Mesenchymal stem cell (in vitro differentiated cells and primary cell): ENCODE results near the gene FAM151B.

Experiments used
- DNase-seq: peaks from one replicate; pipeline ENCODE4 v3.0.0-alpha.2; 2013
- H2AFZ ChIP-seq: one replicate; pipeline ENCODE4 v1.6.1; 2013; ENCODE audit warnings: low read depth, mild to moderate bottlenecking, control low read depth, inconsistent platforms, low read length, moderate library complexity
- H2AK5ac ChIP-seq: 2 replicates; pipeline ENCODE4 v1.6.1; 2013; ENCODE audit warnings: low read length, moderate library complexity, mild to moderate bottlenecking, inconsistent platforms; ENCODE audit not compliant: severe bottlenecking
- H2BK120ac ChIP-seq: one replicate; pipeline ENCODE4 v1.6.1; 2013; ENCODE audit warnings: low read depth, mild to moderate bottlenecking, inconsistent platforms, low read length, moderate library complexity
- H2BK12ac ChIP-seq, 2 experiments: one replicate each; pipeline ENCODE4 v1.6.1; 2013; ENCODE audit warnings: inconsistent platforms in 2 of 2, low read length in 2 of 2, mild to moderate bottlenecking in 2 of 2, moderate library complexity in 2 of 2, control low read depth in 1 of 2
- H2BK15ac ChIP-seq: one replicate; pipeline ENCODE4 v1.6.1; 2013; ENCODE audit warnings: mild to moderate bottlenecking, low read depth, inconsistent platforms; ENCODE audit not compliant: poor library complexity, severe bottlenecking
- H2BK5ac ChIP-seq: 2 replicates; pipeline ENCODE4 v1.6.1; 2013; ENCODE audit warnings: low read depth, mild to moderate bottlenecking, low read length, control low read depth, inconsistent platforms; ENCODE audit not compliant: poor library complexity, severe bottlenecking
- H3K14ac ChIP-seq, 2 experiments: one replicate each; pipeline ENCODE4 v1.6.1; 2013; ENCODE audit warnings: inconsistent platforms in 2 of 2, low read length in 2 of 2, control low read depth in 1 of 2, mild to moderate bottlenecking in 1 of 2, moderate library complexity in 1 of 2
- H3K18ac ChIP-seq, 2 experiments: one replicate each; pipeline ENCODE4 v1.6.1; 2013; ENCODE audit warnings: inconsistent platforms in 2 of 2, low read length in 2 of 2, control low read depth in 1 of 2, low read depth in 1 of 2, mild to moderate bottlenecking in 1 of 2
- H3K23ac ChIP-seq, 2 experiments: one replicate each; pipeline ENCODE4 v1.6.1; 2013; ENCODE audit warnings: inconsistent platforms in 2 of 2, low read length in 2 of 2, mild to moderate bottlenecking in 2 of 2, moderate library complexity in 2 of 2, control low read depth in 1 of 2
- H3K27ac ChIP-seq: 2 replicates; pipeline ENCODE4 v1.5.1; 2013; ENCODE audit warnings: mild to moderate bottlenecking, moderate library complexity, low read length, control low read depth, inconsistent platforms; ENCODE audit not compliant: poor library complexity, severe bottlenecking
- H3K27me3 ChIP-seq, 2 experiments: 2 replicates each; pipeline versions ENCODE4 v1.6.1 to v1.7.0; 2013; ENCODE audit warnings: low read length in 2 of 2, mild to moderate bottlenecking in 2 of 2, moderate library complexity in 2 of 2, control low read depth in 1 of 2, inconsistent platforms in 1 of 2; ENCODE audit not compliant: control insufficient read depth in 1 of 2, insufficient read depth in 1 of 2
- H3K36me3 ChIP-seq, 2 experiments: 2 replicates each; pipeline versions ENCODE4 v1.6.1 to v1.7.0; 2013; ENCODE audit warnings: low read length in 2 of 2, control low read depth in 1 of 2, inconsistent platforms in 1 of 2, low read depth in 1 of 2, mild to moderate bottlenecking in 1 of 2; ENCODE audit not compliant: insufficient read depth in 2 of 2, control insufficient read depth in 1 of 2
- H3K4ac ChIP-seq, 2 experiments: one replicate each; pipeline ENCODE4 v1.6.1; 2013; ENCODE audit warnings: inconsistent platforms in 2 of 2, low read length in 2 of 2, mild to moderate bottlenecking in 2 of 2, moderate library complexity in 2 of 2, control low read depth in 1 of 2, low read depth in 1 of 2
- H3K4me1 ChIP-seq: 2 replicates; pipeline ENCODE4 v1.6.1; 2013; ENCODE audit warnings: low read depth, low read length, control low read depth; ENCODE audit not compliant: control insufficient read depth, insufficient read depth
- H3K4me2 ChIP-seq: 2 replicates; pipeline ENCODE4 v1.6.1; 2013; ENCODE audit warnings: low read length, mild to moderate bottlenecking, inconsistent platforms; ENCODE audit not compliant: poor library complexity, severe bottlenecking
- H3K4me3 ChIP-seq, 2 experiments: 2 replicates each; pipeline versions ENCODE4 v1.5.1 to v1.7.0; 2013; ENCODE audit warnings: low read length in 2 of 2, mild to moderate bottlenecking in 2 of 2, control low read depth in 1 of 2, low read depth in 1 of 2; ENCODE audit not compliant: insufficient read depth in 1 of 2
- H3K79me1 ChIP-seq: replicated peaks from 2 replicates; pipeline ENCODE4 v1.6.1; 2013; ENCODE audit warnings: mild to moderate bottlenecking, control low read depth, low read length, inconsistent platforms; ENCODE audit not compliant: poor library complexity, severe bottlenecking
- H3K9ac ChIP-seq: 2 replicates; pipeline ENCODE4 v1.7.0; 2013; ENCODE audit warnings: mild to moderate bottlenecking, low read length, moderate library complexity
- H3K9me3 ChIP-seq: 2 replicates; pipeline ENCODE4 v1.7.0; 2013; ENCODE audit warnings: mild to moderate bottlenecking, low read length; ENCODE audit not compliant: control insufficient read depth
- H4K8ac ChIP-seq: one replicate; pipeline ENCODE4 v1.6.1; 2013; ENCODE audit warnings: inconsistent platforms, mild to moderate bottlenecking, low read length, moderate library complexity
- H4K91ac ChIP-seq: one replicate; pipeline ENCODE4 v1.6.1; 2013; ENCODE audit warnings: mild to moderate bottlenecking, low read length, inconsistent platforms
- WGBS: methylation state at CpG from one replicate; pipeline ENCODE4 v1.1.7; 2013; ENCODE audit warnings: mixed read lengths; 5-methylcytosine and 5-hydroxymethylcytosine counted together

The FAM151B gene

GRCh38 chr5:80502800-80503199 is 14.9 kb downstream of the FAM151B start:
- Histone ChIP-seq H4K91ac (no peak overlapping the region), H3K9ac (no peak overlapping the region), H2AFZ (no peak overlapping the region), H3K4me2 (no peak overlapping the region), H2BK12ac (no peak overlapping the region), H3K27ac (no peak overlapping the region), H2BK120ac (no peak overlapping the region), H2BK15ac (no peak overlapping the region), H3K23ac (no peak overlapping the region), H3K14ac (no peak overlapping the region), H3K18ac (no peak overlapping the region), H4K8ac (no peak overlapping the region), H3K4ac (no peak overlapping the region), H3K4me1 (no peaks in the 10 kb centered on the region), H3K4me3 (no peak overlapping the region), H3K36me3 (no peaks in the 10 kb centered on the region), H3K9me3 (no peaks in the 10 kb centered on the region), H3K27me3 (no peaks in the 10 kb centered on the region), H2BK5ac (no peak overlapping the region), H2AK5ac (no peak overlapping the region), H3K79me1 (no peaks in the 10 kb centered on the region)
- 100% methylated on average over 1 of the region's 2 CpGs for WGBS
- no peak for DNase-seq

GRCh38 chr5:80503641-80504040 is 15.7 kb downstream of the FAM151B start:
- 83% methylated on average over 1 of the region's 1 CpG for WGBS
- Histone ChIP-seq H3K14ac (no peak overlapping the region), H3K4me2 (no peak overlapping the region), H3K9me3 (no peaks in the 10 kb centered on the region), H2BK12ac (no peak overlapping the region), H3K4ac (no peak overlapping the region), H3K79me1 (no peaks in the 10 kb centered on the region), H3K18ac (no peak overlapping the region), H2BK5ac (no peak overlapping the region), H3K23ac (no peak overlapping the region), H3K36me3 (no peaks in the 10 kb centered on the region), H3K4me3 (no peak overlapping the region), H4K8ac (no peak overlapping the region), H4K91ac (no peak overlapping the region), H3K9ac (no peak overlapping the region), H2BK15ac (no peak overlapping the region), H2AK5ac (no peak overlapping the region), H2AFZ (no peak overlapping the region), H3K27ac (no peak overlapping the region), H3K4me1 (no peaks in the 10 kb centered on the region), H2BK120ac (no peak overlapping the region), H3K27me3 (no peaks in the 10 kb centered on the region)
- DNase-seq: no peak

- Histone ChIP-seq H4K91ac (no peak overlapping the region), H3K79me1 (no peaks in the 10 kb centered on the region), H3K9ac (no peak overlapping the region), H4K8ac (no peak overlapping the region), H3K14ac (no peak overlapping the region), H3K9me3 (no peaks in the 10 kb centered on the region), H2AFZ (no peak overlapping the region), H2AK5ac (no peak overlapping the region), H3K23ac (no peak overlapping the region), H2BK12ac (no peak overlapping the region), H3K18ac (no peak overlapping the region), H3K36me3 (no peaks in the 10 kb centered on the region), H3K27ac (no peak overlapping the region), H3K4ac (no peak overlapping the region), H2BK5ac (no peak overlapping the region), H2BK15ac (no peak overlapping the region), H3K27me3 (no peaks in the 10 kb centered on the region), H3K4me1 (no peaks in the 10 kb centered on the region), H3K4me2 (no peak overlapping the region), H3K4me3 (no peak overlapping the region), H2BK120ac (no peak overlapping the region)
- no CpG with 5 or more reads among the region's 1 CpG for WGBS
- DNase-seq: no peak
Observed at GRCh38 chr5:80504833-80505232, 16.9 kb downstream of the FAM151B start.

- H2BK5ac ChIP-seq: no peak overlapping the region
- H3K79me1 ChIP-seq: no peaks in the 10 kb centered on the region
- no peak overlapping the region for H4K91ac ChIP-seq
- WGBS: 89% methylated on average over 3 of the region's 3 CpGs
- H2BK15ac ChIP-seq: no peak overlapping the region
- H3K4me2 ChIP-seq: no peak overlapping the region
- H3K27me3 ChIP-seq: no peaks in the 10 kb centered on the region
- H2BK12ac ChIP-seq: no peak overlapping the region
- H3K9me3 ChIP-seq: no peaks in the 10 kb centered on the region
- H2AFZ ChIP-seq: no peak overlapping the region
- no peak overlapping the region for H3K4me3 ChIP-seq
- H3K23ac ChIP-seq: no peak overlapping the region
- H2BK120ac ChIP-seq: no peak overlapping the region
- no peaks in the 10 kb centered on the region for H3K36me3 ChIP-seq
- H3K14ac ChIP-seq: no peak overlapping the region
- no peak overlapping the region for H3K18ac ChIP-seq
- no peaks in the 10 kb centered on the region for H3K4me1 ChIP-seq
- no peak for DNase-seq
- no peak overlapping the region for H3K9ac ChIP-seq
- H3K4ac ChIP-seq: no peak overlapping the region
- H4K8ac ChIP-seq: no peak overlapping the region
- H3K27ac ChIP-seq: no peak overlapping the region
- H2AK5ac ChIP-seq: no peak overlapping the region
Observed at GRCh38 chr5:80507663-80508062, 19.8 kb downstream of the FAM151B start.
